Right lung (tissue), 5 donors: ENCODE measurements around the gene NEO1. TPM values are rescaled to one million over a fixed set of nuclear protein-coding genes. Genes with fewer than 3 reads are reported as not detected.

ENCODE experiments used
- DNase-seq, 2 donors: peaks; one replicate each; pipeline ENCODE4 v3.0.0-alpha.2; 2013
- polyA plus RNA-seq, 5 donors: library from polyadenylated mRNA; unstranded; fragments of 120-200 nt; gene quantifications; one replicate each; pipeline versions ENCODE4 v1.2.1 to v1.2.3, GENCODE V29; 2013; ENCODE audit warnings: inconsistent platforms in 1 of 5, low replicate concordance in 1 of 5; ENCODE audit not compliant: insufficient read length in 5 of 5, insufficient read depth in 1 of 5

NEO1 gene
- polyA plus RNA-seq, 5 donors, result 88.3 to 114 (median 111) TPM

DNA sequence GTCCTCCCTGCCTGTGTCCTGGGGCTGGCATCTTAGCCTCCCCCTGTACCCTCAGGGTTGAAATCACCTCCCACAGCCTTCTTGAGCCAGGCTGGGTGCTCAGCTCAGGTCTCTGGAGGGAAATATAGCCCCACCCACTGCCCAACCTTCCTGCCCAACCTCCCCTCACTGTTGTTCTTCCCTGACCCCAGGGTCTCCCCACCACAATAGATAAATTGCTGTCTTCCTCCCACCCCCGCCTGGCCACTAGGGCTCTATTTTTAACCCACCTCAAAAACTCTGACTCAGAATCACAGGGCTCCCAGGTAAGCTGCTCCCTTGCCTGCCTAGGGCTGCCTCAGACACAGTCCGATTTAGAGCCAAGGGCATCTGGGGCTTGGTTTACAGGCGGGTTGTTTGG, 301.5 kb downstream of the NEO1 start:
- no peak for DNase-seq

DNA sequence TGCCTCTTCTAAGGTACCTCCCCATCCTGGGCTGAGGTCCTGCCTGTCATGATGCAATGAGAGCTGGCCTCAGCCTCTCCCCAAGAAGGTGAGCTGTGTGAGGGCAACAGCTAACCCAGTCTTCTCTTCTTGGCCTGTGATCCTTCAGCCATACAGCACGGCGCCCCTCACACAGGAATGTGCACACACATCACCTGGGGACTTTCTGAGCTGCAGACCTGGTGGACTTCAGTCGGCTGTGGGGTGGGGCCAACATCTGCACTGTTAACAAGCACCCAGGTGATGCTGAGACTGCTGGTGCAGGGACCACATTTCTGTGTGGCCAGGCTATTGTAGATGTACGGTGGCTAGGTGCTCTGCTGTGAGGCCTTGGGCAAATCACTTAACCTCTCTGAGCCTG, 302.0 kb downstream of the NEO1 start:
- DNase-seq, result no peak
